HG02798 (cell line): Measurements from ENCODE around the gene RFNG.

Source experiments
- ATAC-seq: cut with Tn5 transposase; IDR thresholded peaks from one replicate; pipeline ENCODE4 v1.9.1; 2021; ENCODE audit warnings: mild to moderate bottlenecking; ENCODE audit not compliant: unreplicated experiment, poor library complexity

The RFNG gene

DNA sequence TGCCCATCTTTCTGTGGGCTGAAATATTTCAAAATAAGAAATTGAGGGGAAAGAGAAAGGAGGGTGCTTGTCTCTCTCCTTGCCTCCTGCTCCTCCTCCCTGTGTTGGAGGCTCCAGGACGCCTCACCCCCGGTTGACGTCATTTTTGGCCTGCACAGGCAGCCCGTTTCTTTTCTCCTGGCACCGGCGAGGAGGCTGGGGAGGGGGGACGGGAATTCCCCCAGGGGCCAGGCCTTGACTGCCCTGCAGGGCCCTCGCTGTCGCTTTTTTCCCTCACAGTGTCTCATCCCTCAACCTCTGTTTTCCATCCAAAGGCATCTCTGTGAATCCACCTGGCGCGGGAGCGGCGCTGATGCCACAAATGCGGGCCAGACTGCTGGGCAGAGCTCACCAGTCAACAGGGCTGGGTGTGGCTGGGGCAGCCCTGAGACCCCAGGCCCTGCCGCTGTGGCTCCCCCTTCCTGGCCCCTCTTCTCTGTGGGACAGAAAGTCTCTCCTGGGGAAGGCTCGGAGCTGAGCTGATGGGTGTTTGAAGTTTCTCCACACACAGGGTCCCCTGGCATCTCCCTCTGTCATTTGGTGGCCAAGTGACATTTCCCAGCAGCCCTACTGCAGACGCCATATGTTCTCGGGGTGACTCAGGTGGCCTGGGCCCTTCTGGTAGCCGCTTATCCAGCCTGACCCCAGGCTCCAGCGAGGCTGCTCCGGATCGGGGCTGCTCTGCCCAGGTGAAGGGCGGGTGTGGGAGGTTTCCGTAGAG, 45.0 kb downstream of the RFNG start:
- ATAC-seq = no peak

DNA sequence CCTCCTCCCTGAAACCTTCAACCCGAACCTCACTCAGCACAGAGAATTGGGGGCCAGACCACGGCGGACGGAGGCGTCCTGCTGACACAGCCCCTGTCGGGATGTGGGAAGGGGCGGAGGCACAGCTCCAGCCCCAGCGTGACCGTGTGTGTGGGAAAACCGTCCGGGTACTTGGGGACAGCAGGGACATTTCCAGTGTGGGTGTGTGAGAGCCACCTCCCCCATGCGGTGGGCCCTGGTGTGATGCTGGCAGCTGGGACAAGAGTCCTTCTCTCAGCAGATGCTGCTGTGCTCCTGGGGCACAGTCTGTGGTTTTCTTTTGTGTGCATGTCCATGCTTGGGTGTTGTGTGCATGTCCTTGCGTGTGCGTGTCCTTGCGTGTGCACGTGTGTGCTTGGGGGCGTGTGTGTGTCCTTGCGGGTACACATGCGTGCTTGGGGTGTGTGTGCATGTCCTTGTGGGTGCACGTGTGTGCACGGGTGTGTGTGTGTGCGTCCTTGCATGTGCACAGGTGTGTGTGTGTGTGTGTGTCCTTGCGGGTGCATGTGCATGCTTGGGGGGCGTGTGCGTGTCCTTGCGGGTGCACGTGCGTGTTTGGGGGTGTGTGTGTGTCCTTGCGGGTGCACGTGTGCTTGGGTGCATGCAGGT, 45.8 kb downstream of the RFNG start:
- no peak for ATAC-seq

DNA sequence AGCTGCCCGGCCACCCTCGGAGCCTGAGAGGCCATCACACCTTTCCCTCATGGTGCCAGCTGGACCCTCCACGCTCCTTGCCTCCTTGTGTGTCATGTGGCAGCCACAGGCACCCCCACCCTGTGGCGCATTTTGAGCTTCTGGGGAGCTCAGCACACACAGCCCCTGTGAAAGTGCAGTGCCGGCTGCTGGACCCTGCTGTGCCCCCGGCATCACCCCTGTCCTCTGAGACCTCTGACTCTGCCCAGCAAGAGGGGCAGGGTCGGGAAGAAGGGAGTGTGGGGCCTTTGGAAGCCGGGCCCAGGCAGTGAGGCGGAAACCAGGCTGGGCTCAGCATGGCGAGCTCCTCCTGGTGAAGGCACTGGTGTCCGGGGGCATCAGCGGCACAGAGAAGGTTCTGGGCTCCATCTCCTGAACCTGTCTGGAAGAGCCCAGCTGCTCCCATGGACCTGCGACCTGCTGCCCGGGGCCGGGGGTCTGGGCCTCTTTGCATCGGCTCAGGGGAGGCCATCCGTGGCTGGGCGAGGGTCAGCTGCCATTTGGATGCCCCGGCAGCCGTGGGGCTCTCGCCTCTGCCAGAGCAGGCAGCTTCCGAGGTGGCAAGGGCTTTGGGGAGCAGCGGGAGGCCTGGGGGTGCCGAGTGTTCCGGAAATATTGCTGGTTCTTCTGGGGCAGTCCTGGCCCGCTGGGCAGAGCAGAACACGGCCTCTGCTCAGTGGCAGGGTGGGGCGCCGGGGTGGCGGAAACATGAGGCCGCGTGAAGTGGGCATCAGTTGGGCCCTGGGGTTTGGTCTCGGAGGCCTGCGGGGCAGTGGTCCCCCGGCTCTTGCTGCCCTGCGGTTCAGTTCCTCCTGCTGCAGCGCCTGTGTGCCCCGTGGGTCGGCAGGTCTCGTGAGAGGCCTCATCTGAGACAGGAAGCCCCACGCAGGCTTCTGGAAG, 46.8 kb downstream of the RFNG start:
- ATAC-seq = no peak

DNA sequence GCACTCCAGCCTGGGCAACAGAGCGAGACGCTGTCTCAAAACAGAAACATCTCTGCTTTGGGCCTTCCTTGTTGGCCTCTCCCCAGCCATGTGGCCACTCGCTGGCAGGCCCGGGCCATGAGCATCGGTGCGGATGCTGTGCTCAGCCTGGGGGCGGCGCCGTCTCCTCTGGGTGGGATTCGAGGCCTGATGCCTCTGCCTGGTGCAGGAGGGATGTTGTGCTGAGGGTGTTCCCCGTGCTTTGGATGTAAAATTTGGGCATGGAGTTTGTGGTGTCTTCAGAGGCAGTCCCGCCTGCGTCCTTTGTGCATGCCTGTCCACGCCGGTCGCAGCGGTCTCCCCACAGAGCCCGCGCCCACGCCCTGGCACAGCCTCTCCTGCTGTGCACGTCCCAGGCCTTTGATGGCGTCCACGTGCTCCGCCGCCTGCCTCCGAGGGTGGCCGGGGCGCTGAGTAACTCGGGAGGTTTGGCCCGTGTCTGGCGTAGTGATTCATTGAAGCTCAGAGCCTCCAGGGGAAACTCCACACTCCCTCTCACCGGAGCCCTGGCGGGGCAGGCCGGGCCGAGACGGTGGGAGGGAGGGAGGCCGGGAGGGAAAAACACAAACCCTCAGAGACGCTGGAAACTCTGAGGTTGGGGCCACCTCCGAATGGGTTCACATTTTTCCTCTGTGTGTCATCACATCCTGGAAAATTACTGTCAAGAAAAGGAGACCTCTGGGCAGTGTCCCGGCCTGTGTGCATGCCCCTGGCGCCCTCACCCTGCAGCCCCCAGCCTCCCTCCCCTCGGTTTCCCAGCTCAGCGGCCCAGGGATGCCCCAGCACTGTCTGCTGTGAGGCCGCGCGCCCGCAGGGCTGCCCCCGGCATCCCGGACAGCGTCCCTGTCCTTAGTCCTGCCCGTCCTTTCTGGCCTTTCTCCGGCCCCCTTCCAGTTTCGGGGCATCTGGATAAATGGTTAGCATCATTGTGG, 47.9 kb downstream of the RFNG start:
- no peak for ATAC-seq

DNA sequence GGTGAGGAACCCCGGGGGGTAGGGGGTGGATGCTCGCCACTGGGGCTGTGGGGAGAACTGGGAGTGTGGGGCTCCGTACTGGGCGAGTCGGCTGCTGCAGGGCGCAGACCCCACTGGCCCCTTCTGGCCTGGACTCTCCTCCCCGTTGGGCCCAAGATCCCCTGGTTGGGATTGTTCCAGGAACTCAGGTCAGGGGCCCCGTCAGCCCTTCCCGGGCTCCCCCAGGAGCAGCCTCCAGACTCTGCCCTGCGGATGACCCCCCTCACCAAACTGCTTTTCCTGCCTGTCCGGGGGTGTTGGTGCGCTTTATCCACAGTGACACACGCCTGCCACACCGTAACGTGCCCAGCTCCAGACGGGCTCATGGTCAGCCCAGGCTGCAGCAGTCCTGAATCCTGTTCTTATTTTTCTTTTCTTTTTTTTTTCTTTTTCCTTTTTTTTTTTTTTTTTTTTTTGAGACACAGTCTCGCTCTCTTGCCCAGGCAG, 50.0 kb downstream of the RFNG start:
- ATAC-seq = no peak

DNA sequence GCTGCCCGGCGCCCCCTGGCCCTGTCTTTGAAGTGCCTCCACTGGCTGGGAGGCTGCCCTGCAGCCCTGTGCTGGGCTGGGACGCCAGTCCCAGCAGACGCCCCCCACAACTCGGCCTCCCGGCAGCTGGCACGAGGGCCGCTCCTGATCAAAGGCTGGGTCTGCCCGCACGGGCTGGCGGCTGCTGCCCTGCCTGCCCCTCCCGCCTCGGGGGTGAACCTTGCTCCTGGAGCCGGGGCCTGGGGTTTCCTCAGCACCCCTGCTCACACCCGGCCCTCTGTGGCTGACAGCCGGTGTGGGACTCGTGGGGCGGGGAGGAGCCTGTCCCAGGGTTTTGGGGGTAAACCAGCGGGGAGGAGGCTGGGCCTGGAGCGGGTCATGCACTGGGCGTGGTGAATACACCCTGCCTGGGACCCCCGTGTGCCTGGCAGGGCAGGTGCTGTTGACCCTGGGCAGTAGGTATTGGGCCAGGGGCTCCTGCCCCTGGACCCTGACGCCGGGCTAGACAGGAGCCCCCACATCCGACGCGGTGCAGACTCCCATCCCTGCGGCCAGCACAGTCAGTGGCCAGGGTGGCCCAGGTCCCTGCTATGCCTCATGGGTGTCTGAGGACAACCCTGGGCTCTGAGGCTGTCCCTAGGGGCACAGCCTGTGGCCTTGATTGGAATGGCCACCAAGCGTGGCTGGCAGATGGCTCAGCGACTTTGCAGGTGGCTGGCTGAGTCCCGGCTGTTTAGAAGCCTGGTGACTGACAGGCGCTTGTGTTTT, 50.6 kb downstream of the RFNG start:
- no peak for ATAC-seq

DNA sequence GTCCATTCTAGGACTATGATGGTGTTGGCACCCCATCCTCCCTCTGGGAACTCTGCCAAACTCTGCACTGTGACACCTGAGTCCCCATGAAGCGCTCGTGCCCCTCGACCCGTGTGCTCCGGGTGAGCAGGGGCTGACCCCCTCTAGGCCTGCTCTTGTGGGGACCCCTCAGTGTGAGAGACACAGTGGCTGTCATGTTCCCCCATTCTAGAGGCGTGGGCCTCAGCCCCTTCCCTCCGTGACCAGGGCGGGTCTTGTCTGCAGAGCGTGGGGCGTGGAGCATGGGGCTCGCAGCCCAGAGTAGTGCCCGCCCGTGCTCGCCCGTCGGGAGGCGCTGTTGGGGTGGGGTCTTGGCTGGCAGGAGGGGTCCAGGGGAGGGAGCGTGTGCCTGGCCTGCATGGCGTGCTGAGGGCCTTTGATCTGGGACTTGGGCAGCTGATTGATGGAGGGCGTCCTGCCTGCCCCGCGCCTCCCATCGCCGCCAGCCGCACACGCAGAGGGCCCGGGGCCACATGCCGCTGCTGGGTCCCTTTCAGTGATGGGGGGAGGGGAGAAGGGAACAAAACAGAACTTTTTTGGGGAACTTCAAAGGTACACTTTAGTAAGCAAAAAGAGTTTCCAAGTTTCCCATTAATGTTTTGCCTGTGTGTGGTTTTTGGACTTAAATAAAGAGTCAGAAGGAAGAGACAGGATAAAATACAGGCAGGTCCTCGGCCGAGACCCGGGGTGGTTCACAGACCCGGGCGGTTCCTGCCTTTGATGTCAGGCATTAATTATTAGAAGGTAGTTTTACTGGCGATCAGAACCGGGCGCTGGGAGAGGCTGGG, 51.4 kb downstream of the RFNG start:
- ATAC-seq = no peak

DNA sequence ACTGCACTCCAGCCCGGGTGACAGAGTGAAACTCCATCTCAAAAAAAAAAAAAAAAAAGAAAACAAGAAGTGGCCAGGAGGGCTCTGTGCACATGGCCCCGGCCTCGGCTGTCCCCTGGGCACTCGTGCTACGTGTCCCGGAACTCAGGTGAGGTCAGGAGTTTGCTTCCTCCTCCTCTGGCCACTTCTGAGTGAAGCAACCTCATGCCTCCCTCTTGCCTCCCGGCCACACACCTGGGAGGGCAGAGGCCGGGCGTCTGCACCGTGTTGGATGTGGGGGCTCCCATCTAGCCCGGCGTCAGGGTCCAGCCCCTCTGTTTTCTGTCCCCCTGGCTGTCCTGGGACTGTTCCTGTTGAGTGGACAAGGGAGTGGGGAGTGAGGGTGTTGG, 52.0 kb downstream of the RFNG start:
- ATAC-seq = no peak

DNA sequence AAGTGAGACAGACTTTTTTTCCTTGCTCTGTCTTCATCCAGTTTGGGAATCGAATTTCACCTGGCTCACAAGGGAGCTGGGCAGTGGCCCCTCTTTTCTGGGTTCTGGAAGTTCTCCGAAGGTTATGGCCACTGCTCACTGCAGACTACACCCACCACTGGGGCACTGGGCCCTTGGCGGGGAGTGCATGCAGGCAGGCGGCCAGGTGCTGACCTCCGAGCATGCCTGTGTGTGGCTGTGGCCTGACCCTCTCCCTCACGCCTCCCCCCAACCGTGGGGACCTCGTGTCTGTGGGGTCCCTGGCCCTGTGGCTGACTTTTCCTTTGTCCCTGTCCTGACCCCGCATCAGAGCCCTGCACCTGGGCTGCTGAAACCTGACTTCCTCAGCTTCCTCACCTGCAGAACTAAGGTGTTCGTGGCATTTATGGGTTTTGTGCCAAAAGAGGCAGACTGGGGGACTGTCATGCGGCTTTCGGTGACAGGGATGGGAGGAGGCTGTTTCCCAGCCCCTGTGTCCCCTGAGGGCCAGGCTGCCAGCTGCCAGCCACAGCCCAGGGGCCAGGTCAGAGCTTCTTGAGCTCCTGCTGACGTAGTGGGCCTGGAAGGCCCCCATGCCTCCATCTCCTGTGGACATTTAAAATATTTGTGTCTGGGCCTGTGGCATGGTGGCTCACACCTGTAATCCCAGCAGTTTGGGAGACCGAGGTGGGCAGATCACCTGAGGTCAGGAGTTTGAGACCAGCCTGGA, 52.7 kb downstream of the RFNG start:
- no peak for ATAC-seq

DNA sequence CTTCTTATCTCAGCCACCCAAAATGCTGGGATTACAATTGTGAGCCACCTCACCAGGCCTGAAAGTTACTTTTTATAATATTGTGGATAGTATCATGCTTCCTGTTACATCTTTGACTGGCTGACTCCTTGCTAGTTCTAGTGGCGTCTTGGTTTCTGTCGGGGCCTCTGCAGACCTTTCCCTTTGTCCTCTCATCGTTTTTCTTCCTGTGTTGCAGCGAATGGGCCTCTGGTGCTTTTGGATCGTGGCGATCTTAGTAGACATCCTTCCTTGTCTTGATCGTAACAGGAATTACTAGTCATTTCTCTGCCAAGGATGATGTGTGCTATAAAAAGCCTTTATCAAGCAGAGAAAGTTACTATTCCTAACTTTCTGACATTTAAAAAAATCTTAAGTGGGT, 53.4 kb downstream of the RFNG start:
- no peak for ATAC-seq
